CD14-positive monocyte (primary cell): ENCODE measurements around the gene TMEM82. TPM values are rescaled to one million over a fixed set of nuclear protein-coding genes. Genes with fewer than 3 reads are reported as not detected.

ENCODE experiments used
- DNase-seq, 3 donors: peaks; one replicate each; pipeline ENCODE4 v3.0.0-alpha.2; 2011 to 2022
- H2AFZ ChIP-seq: 2 replicates; pipeline ENCODE4 v1.6.0; 2012; ENCODE audit warnings: mild to moderate bottlenecking, low read depth, low read length, inconsistent platforms; ENCODE audit not compliant: insufficient read depth, poor library complexity, severe bottlenecking
- H3K27ac ChIP-seq, 2 donors: 1 replicate in 1 of 2; 2 replicates in 1 of 2; pipeline ENCODE4 v1.5.1; 2012 to 2013; ENCODE audit warnings: low read length in 2 of 2, control low read depth in 1 of 2, inconsistent platforms in 1 of 2, low read depth in 1 of 2, mild to moderate bottlenecking in 1 of 2
- H3K27me3 ChIP-seq, 2 donors: one replicate each; pipeline versions ENCODE4 v1.6.0 to v1.6.1; 2011 to 2013; ENCODE audit warnings: low read length in 2 of 2; ENCODE audit not compliant: control insufficient read depth in 2 of 2, insufficient read depth in 2 of 2
- H3K36me3 ChIP-seq, 2 donors: replicated peaks in 1 of 2; 1 replicate in 1 of 2; 2 replicates in 1 of 2; pipeline versions ENCODE4 v1.5.1 to v1.6.1; 2012 to 2013; ENCODE audit warnings: low read length in 2 of 2, control low read depth in 1 of 2, inconsistent platforms in 1 of 2, mild to moderate bottlenecking in 1 of 2; ENCODE audit not compliant: insufficient read depth in 2 of 2, control insufficient read depth in 1 of 2
- H3K4me1 ChIP-seq, 2 donors: 1 replicate in 1 of 2; 2 replicates in 1 of 2; pipeline versions ENCODE4 v1.5.1 to v1.6.1; 2012 to 2013; ENCODE audit warnings: low read length in 2 of 2, control low read depth in 1 of 2, inconsistent platforms in 1 of 2, mild to moderate bottlenecking in 1 of 2, moderate library complexity in 1 of 2; ENCODE audit not compliant: insufficient read depth in 2 of 2, control insufficient read depth in 1 of 2
- H3K4me2 ChIP-seq: replicated peaks from 2 replicates; pipeline ENCODE3; 2012; ENCODE audit warnings: low read length, moderate library complexity, mild to moderate bottlenecking; ENCODE audit not compliant: poor library complexity, severe bottlenecking; ENCODE audit errors: extremely low read depth
- H3K4me3 ChIP-seq, 3 experiments: fragments of 200-600 bp in 1 of 3; sonication (generic) in 1 of 3; replicated peaks in 1 of 3; 1 replicate in 2 of 3; 2 replicates in 1 of 3; pipeline ENCODE4 v1.5.1; 2011 to 2013; ENCODE audit warnings: low read length in 3 of 3, mild to moderate bottlenecking in 3 of 3, control low read depth in 2 of 3, low read depth in 2 of 3, inconsistent platforms in 1 of 3, moderate library complexity in 1 of 3
- H3K79me2 ChIP-seq: 2 replicates; pipeline ENCODE4 v1.6.0; 2012; ENCODE audit warnings: mild to moderate bottlenecking, control low read depth, inconsistent platforms, low read length, moderate library complexity; ENCODE audit not compliant: insufficient read depth
- H3K9ac ChIP-seq: 2 replicates; pipeline ENCODE4 v1.6.0; 2017; ENCODE audit warnings: low read length, mild to moderate bottlenecking; ENCODE audit not compliant: insufficient read depth, poor library complexity, severe bottlenecking
- H3K9me3 ChIP-seq, 2 donors: replicated peaks in 1 of 2; 1 replicate in 1 of 2; 2 replicates in 1 of 2; pipeline versions ENCODE4 v1.5.1 to v1.6.1; 2012 to 2013; ENCODE audit warnings: low read length in 2 of 2, control low read depth in 1 of 2; ENCODE audit not compliant: control insufficient read depth in 1 of 2, insufficient read depth in 1 of 2
- H4K20me1 ChIP-seq: 2 replicates; pipeline ENCODE4 v1.6.0; 2012; ENCODE audit warnings: mild to moderate bottlenecking, low read length, control low read depth, moderate library complexity; ENCODE audit not compliant: insufficient read depth
- H3K27ac Mint-ChIP-seq, 7 donors: one replicate each; pipeline ENCODE4 v1.8.0; 2020; ENCODE audit warnings: mild to moderate bottlenecking in 7 of 7, mixed read lengths in 7 of 7, moderate library complexity in 6 of 7, inconsistent platforms in 2 of 7
- H3K27me3 Mint-ChIP-seq, 3 donors: one replicate each; pipeline ENCODE4 v1.8.0; 2021 to 2022; ENCODE audit warnings: low read depth in 3 of 3, mild to moderate bottlenecking in 3 of 3, mixed read lengths in 3 of 3, moderate library complexity in 3 of 3, inconsistent platforms in 1 of 3
- H3K36me3 Mint-ChIP-seq, 2 donors: one replicate each; pipeline ENCODE4 v1.8.0; 2020; ENCODE audit warnings: mixed read lengths in 2 of 2, inconsistent platforms in 1 of 2, mild to moderate bottlenecking in 1 of 2
- H3K4me1 Mint-ChIP-seq: one replicate; pipeline ENCODE4 v1.8.0; 2020; ENCODE audit warnings: mild to moderate bottlenecking, mixed read lengths
- H3K4me3 Mint-ChIP-seq, 2 donors: one replicate each; pipeline ENCODE4 v1.8.0; 2020; ENCODE audit warnings: mild to moderate bottlenecking in 2 of 2, mixed read lengths in 2 of 2, moderate library complexity in 1 of 2
- H3K9me3 Mint-ChIP-seq, 7 donors: one replicate each; pipeline ENCODE4 v1.8.0; 2020 to 2022; ENCODE audit warnings: mixed read lengths in 7 of 7, mild to moderate bottlenecking in 6 of 7, moderate library complexity in 6 of 7, inconsistent platforms in 2 of 7
- WGBS: methylation state at CpG from one replicate; pipeline ENCODE4 v1.1.5; 2013; ENCODE audit warnings: missing lambda C conversion rate; ENCODE audit not compliant: insufficient coverage; 5-methylcytosine and 5-hydroxymethylcytosine counted together
- intact Hi-C, 2 donors: fragments of 100-400 bp; cut with micrococcal nuclease; formaldehyde crosslinking; loops; one replicate each; pipeline versions ENCODE4 v1.15.0 to v1.15.1; 2023
- polyA plus RNA-seq, 3 donors: library from polyadenylated mRNA; depleted of rRNA in 1 of 3; unstranded in 2 of 3; stranded (reverse) in 1 of 3; fragments of 300-500 nt in 2 of 3; fragments of >200 nt in 1 of 3; fragmentation: Illumina TruSeq in 2 of 3; gene quantifications; 1 replicate in 2 of 3; 2 replicates in 1 of 3; pipeline ENCODE4 v1.2.3, GENCODE V29; 2012 to 2021
- TF ChIP-seq, protein P1 (sequence below): fragments of 200-600 bp; IDR thresholded peaks from one replicate; pipeline ENCODE4 v1.8.0; 2022; ENCODE audit warnings: antibody characterized with exemption, mild to moderate bottlenecking

The TMEM82 gene
- polyA plus RNA-seq, 3 donors, result not detected

- no peak overlapping the region for H3K9ac ChIP-seq
- TF ChIP-seq, protein P1, sequence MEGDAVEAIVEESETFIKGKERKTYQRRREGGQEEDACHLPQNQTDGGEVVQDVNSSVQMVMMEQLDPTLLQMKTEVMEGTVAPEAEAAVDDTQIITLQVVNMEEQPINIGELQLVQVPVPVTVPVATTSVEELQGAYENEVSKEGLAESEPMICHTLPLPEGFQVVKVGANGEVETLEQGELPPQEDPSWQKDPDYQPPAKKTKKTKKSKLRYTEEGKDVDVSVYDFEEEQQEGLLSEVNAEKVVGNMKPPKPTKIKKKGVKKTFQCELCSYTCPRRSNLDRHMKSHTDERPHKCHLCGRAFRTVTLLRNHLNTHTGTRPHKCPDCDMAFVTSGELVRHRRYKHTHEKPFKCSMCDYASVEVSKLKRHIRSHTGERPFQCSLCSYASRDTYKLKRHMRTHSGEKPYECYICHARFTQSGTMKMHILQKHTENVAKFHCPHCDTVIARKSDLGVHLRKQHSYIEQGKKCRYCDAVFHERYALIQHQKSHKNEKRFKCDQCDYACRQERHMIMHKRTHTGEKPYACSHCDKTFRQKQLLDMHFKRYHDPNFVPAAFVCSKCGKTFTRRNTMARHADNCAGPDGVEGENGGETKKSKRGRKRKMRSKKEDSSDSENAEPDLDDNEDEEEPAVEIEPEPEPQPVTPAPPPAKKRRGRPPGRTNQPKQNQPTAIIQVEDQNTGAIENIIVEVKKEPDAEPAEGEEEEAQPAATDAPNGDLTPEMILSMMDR, result no peak
- Mint-ChIP-seq H3K4me3 (no peak overlapping the region), H3K36me3 (no peaks in the 10 kb centered on the region), H3K4me1 (no peaks in the 10 kb centered on the region), H3K27ac (no peak overlapping the region), H3K9me3 (peaks cover 0 to 5% (median 0%) of the 10 kb centered on the region in 7 donors), H3K27me3 (peaks cover 15 to 16% (median 16%) of the 10 kb centered on the region in 3 donors)
- no peaks in the 10 kb centered on the region for H4K20me1 ChIP-seq
- no peak for DNase-seq
- H3K79me2 ChIP-seq, result no peaks in the 10 kb centered on the region
- no peak overlapping the region for H3K27ac ChIP-seq
- no peaks in the 10 kb centered on the region for H3K9me3 ChIP-seq
- no peak overlapping the region for H3K4me3 ChIP-seq
- H3K4me1 ChIP-seq, result no peaks in the 10 kb centered on the region
- H3K4me2 ChIP-seq, result no peak overlapping the region
- no peak overlapping the region for H2AFZ ChIP-seq
- H3K36me3 ChIP-seq, result no peaks in the 10 kb centered on the region
- peaks cover 0 to 6% of the 10 kb centered on the region in 2 donors for H3K27me3 ChIP-seq
- WGBS, result 93% methylated on average over 7 of the region's 12 CpGs
- intact Hi-C loops, result no loop called here
Observed at GRCh38 chr1:15750924-15751323, 8.6 kb downstream of the TMEM82 start.

- DNase-seq, result no peak
- Histone ChIP-seq H3K9ac (no peak overlapping the region), H3K4me2 (no peak overlapping the region), H3K4me3 (no peak overlapping the region), H3K27ac (no peak overlapping the region), H3K36me3 (no peaks in the 10 kb centered on the region), H4K20me1 (no peaks in the 10 kb centered on the region), H2AFZ (no peak overlapping the region), H3K4me1 (no peaks in the 10 kb centered on the region), H3K9me3 (no peaks in the 10 kb centered on the region), H3K27me3 (peaks cover 2 to 14% of the 10 kb centered on the region in 2 donors), H3K79me2 (no peaks in the 10 kb centered on the region)
- intact Hi-C loops, result no loop called here
- Mint-ChIP-seq H3K9me3 (peaks cover 0 to 5% (median 2%) of the 10 kb centered on the region in 7 donors), H3K4me3 (no peak overlapping the region), H3K36me3 (no peaks in the 10 kb centered on the region), H3K4me1 (peaks cover 8% of the 10 kb centered on the region), H3K27me3 (peaks cover 23 to 24% (median 24%) of the 10 kb centered on the region in 3 donors), H3K27ac (no peak overlapping the region)
- TF ChIP-seq, protein P1, result no peak
- 96% methylated on average over 10 of the region's 10 CpGs for WGBS
Observed at GRCh38 chr1:15751717-15752116, 9.4 kb downstream of the TMEM82 start.
